ENCODE results near the gene ETNK2. TPM values are rescaled to one million over a fixed set of nuclear protein-coding genes. Genes with fewer than 3 reads are reported as not detected.

ETNK2 gene
- total and polyA plus RNA-seq, 2 experiments from 2014 or later, result 4.2 to 5.0 TPM

DNA sequence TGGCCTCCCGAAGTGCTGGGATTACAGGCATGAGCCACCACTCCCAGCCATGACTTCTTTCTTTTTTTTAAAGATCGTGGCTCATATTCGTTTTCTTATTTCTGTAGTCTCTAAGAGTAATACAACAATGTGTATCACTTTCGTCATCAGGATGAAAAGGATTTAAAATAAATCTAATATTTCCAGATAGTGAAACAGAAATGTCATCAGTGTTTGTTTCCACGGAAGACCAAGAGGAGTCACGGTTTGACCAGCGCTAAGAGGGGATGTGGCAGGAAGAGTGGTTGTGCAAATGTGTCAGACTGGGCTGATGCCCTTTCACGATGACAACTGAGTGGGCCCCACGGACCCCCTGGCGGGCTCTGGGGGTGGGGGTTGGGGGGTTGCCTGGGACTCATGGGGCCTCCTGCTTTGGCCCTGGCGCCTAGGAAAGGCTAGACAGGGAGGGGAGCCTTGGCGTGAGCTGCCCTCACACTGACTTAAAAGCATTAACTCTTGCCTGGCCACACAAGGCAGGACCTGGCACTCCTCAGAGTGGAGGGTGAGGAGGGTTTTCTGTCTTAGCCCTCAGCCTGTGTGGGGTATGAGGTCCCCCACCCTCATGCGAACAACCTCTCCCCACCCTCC, 70.6 kb downstream of the ETNK2 start:
- no peaks in the 10 kb centered on the region for H3K9me2 ChIP-seq (ENCODE audit: insufficient read depth)
- in situ Hi-C loops (cut with MboI), result no loop called here
- no peak overlapping the region for H3K9ac ChIP-seq
- H3K9me3 ChIP-seq (ENCODE audit: low read depth), result no peaks in the 10 kb centered on the region
- peaks cover 65% of the 10 kb centered on the region for H3K79me2 ChIP-seq (ENCODE audit: insufficient read depth)
- H3K27me3 ChIP-seq (replicated peaks; ENCODE audit: insufficient read depth), result no peaks in the 10 kb centered on the region
- H3K36me3 ChIP-seq (ENCODE audit: low read depth), result no peaks in the 10 kb centered on the region
- DNase-seq, result no peak
- no peak overlapping the region for H3K4me3 ChIP-seq
- H2AFZ ChIP-seq, result no peak overlapping the region
- no peak for TF ChIP-seq EZH2phosphoT487 (IDR thresholded peaks at IDR 0.05; ENCODE audit: insufficient read depth, low read depth)
- no peak for TF ChIP-seq EZH2 (IDR thresholded peaks at IDR 0.05; ENCODE audit: insufficient read depth, poor library complexity, severe bottlenecking)
- H3K27ac ChIP-seq, result no peak overlapping the region
- H3K4me2 ChIP-seq (ENCODE audit: unreplicated experiment), result no peak overlapping the region
- H3F3A ChIP-seq (ENCODE audit: insufficient read depth), result no peaks in the 10 kb centered on the region
- H3K4me1 ChIP-seq (ENCODE audit: insufficient read depth), result peaks cover 17% of the 10 kb centered on the region
- no peaks in the 10 kb centered on the region for H4K20me1 ChIP-seq (ENCODE audit: insufficient read depth)
- WGBS, 2 experiments (ENCODE audit: low coverage in 1 of 2, low lambda C conversion rate in 2 of 2, missing lambda C conversion rate in 2 of 2), result 52 to 53% methylated on average over 13 of the region's 13 CpGs

Other genes starting within 250 kb of the ETNK2 start
- 5.5 and 5.8 TPM in 2 replicates for gene SOX13, start 78.9 kb downstream of the ETNK2 start, total RNA-seq (2014; rRNA removed; shearing (Covaris generic))
- gene SOX13, start 78.9 kb downstream of the ETNK2 start, polyA plus RNA-seq (2016; fragmentation: Nextera tagmentation; extraction: Ambion mirVana), result 3.0 and 3.1 TPM in 2 replicates
- gene REN, start 14.3 kb upstream of the ETNK2 start, total RNA-seq (2014; rRNA removed; shearing (Covaris generic)), result not detected in 2 replicates
- not detected in 2 replicates for gene REN, start 14.3 kb upstream of the ETNK2 start, polyA plus RNA-seq (2016; fragmentation: Nextera tagmentation; extraction: Ambion mirVana)
- not detected in 2 replicates for gene KISS1, start 44.4 kb upstream of the ETNK2 start, total RNA-seq (2014; rRNA removed; shearing (Covaris generic))
- gene KISS1, start 44.4 kb upstream of the ETNK2 start, polyA plus RNA-seq (2016; fragmentation: Nextera tagmentation; extraction: Ambion mirVana), result not detected in 2 replicates
- gene GOLT1A, start 61.9 kb upstream of the ETNK2 start, total RNA-seq (2014; rRNA removed; shearing (Covaris generic)), result not detected in 2 replicates
- not detected in 2 replicates for gene GOLT1A, start 61.9 kb upstream of the ETNK2 start, polyA plus RNA-seq (2016; fragmentation: Nextera tagmentation; extraction: Ambion mirVana)
- gene PLEKHA6, start 207.9 kb upstream of the ETNK2 start, total RNA-seq (2014; rRNA removed; shearing (Covaris generic)), result 7.3 and 8.3 TPM in 2 replicates
- gene PLEKHA6, start 207.9 kb upstream of the ETNK2 start, polyA plus RNA-seq (2016; fragmentation: Nextera tagmentation; extraction: Ambion mirVana), result 4.5 and 5.5 TPM in 2 replicates